GM13977 (cell line): ENCODE measurements around the gene THADA.
"Not testable (repeated sequence)": the region's sequence is repeated elsewhere in the genome, so short reads cannot be mapped to it uniquely, and the experiment has no call there.

ENCODE experiments used
- DNase-seq: peaks from one replicate; pipeline ENCODE4 v3.0.0; 2012; ENCODE audit warnings: low spot score
- in situ Hi-C: fragments of 300-500 bp; cut with MboI; formaldehyde crosslinking; loops from one replicate; pipeline ENCODE4 v1.12.0; 2022; ENCODE audit warnings: low sequenced_read_pairs, low pct_unique_long_range_greater_than_20kb, mixed read lengths, inconsistent platforms; ENCODE audit not compliant: unreplicated experiment
- TF ChIP-seq, protein P1 (sequence below): IDR thresholded peaks from 2 replicates; pipeline ENCODE4 v1.5.1; 2012; ENCODE audit warnings: mild to moderate bottlenecking, control low read depth; ENCODE audit not compliant: insufficient read depth; ENCODE audit errors: extremely low read depth, missing control alignments

The THADA gene

DNA sequence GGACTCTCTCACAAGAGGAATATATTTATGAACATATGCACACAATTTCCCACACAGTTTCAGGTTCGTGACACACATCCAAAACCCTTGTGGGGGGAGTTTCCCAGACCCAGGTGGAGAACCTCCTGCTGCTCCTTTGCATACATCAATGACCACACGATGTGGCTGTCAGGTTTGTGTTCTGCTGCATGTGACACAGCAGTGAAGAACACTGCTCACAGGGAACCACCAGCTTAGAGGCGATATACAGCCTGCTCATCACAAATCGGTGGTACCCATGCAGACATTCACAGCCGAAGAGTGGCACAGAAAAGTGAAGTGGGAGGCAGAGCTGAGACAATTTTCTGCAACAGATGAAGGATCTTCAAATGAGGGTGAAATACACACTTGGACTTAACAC is 193.8 kb downstream of the THADA start:
- in situ Hi-C loops = no loop called here
- DNase-seq = peak; percentile 51
- TF ChIP-seq, protein P1, sequence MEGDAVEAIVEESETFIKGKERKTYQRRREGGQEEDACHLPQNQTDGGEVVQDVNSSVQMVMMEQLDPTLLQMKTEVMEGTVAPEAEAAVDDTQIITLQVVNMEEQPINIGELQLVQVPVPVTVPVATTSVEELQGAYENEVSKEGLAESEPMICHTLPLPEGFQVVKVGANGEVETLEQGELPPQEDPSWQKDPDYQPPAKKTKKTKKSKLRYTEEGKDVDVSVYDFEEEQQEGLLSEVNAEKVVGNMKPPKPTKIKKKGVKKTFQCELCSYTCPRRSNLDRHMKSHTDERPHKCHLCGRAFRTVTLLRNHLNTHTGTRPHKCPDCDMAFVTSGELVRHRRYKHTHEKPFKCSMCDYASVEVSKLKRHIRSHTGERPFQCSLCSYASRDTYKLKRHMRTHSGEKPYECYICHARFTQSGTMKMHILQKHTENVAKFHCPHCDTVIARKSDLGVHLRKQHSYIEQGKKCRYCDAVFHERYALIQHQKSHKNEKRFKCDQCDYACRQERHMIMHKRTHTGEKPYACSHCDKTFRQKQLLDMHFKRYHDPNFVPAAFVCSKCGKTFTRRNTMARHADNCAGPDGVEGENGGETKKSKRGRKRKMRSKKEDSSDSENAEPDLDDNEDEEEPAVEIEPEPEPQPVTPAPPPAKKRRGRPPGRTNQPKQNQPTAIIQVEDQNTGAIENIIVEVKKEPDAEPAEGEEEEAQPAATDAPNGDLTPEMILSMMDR = no peak

DNA sequence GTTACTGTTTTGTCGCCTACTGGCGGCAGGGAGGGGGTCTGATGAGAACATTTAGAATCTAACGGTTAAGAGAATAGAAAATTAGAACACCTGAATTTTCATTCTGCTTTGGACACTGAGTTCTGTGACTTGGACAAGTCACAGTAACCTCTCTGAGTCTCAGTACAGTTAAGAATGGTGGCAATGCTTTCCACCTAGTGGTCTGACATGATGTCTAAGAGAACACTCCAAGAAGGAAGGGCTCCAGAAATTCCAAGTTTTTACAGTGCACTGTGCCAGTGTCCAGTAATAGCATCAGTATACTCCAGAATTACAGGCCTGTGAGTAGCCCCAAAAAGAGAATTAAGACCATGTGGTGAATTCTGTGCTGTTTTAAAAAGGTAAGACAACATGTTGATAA is 195.3 kb downstream of the THADA start:
- TF ChIP-seq, protein P1 = no peak
- DNase-seq = no peak

DNA sequence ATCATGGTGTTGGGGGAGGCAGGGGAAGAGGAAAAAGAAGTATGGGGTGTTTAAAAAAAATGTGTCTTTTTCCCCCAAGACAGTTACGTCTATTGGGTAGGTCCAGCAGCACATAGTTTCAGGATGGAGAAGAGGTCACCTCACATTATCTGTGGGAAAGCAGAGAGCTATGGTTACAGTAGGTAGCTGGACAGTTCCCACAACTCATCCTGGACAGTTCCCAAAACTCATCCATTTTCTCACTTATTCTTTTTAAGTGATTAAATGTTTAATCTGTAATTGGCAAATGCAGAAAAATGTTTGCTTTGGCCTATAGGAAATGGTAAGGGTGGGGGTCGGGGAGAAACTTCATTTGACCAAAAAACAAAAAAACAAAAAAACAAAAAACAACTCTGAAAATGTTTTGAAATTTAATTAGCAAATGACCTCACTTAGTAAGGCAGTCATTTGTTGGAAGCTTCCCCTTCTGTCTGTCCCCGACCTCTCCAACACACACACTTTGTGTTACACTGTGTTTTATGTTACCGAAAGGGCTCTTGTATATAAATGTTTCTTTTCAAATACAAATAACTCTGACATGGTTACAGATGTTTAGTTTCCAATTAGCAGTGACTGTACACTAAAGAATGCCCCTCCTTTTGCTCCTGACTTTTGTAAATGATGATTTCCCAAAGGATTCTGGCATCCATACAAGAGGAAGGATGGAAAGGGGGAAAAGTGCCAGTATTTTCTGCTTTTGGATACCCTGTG is 196.1 kb downstream of the THADA start:
- TF ChIP-seq, protein P1 = no peak
- no peak for DNase-seq
- in situ Hi-C loops = no loop called here

More for the DNA sequence above, 195.3 kb downstream of the THADA start:
- in situ Hi-C loops = no loop called here

DNA sequence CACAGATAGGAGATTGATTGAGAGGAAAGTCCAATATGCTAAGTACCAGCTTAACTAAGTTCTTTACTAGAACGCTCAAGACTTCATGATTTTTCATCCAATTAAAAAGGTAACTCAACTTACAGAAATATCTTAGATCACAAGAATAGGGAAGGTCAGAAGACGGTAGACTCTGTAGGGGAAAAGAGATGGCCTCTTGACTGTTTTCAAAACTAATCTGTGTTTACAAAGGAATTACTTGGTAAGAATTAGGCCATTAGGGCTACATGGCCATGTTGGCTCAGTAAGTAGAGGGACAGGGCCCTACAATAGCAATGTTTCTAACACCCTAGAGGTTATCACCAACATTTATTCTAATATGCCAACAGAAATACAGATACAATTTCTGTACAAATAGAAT is 196.7 kb downstream of the THADA start:
- TF ChIP-seq, protein P1 = no peak
- no peak for DNase-seq
- in situ Hi-C loops = no loop called here

DNA sequence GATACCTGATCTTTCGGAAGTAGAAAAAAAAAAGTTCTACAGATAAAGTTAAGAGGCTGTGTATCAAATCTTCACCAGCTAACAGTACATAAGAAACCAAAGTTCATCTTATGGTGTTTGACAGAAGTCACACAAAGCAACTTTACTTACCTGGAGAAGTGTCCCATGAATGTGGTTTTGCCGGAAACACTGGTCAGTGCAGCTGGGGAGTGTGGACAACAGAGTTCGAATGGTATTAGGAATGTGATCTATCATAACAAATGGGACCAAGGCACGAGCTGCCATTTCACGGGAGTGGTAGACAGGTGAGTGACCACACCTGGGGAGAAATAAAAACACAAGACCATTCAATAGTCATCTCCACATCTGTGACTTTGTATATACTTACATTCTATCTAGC is 198.0 kb downstream of the THADA start:
- in situ Hi-C loops = no loop called here
- TF ChIP-seq, protein P1 = no peak

DNA sequence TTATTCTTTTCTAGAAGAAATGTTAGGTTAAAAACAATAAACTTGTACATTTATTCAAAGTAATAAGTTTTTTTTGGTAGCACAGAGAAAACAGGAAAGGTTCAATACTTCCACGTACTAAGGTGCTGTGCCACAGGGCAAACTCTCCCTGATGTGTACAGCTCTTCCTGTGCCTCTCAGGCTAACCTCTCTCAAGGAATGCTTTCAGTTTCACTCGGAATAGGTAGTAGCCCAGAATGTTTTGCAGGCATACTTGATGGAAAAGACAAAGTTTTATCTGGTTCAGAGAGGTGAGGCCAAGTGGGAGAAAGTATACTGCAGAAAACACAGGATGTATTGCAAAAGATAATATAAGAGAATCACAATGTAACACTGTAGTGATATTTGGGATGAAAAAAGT is 198.4 kb downstream of the THADA start:
- no peak for DNase-seq
- in situ Hi-C loops = no loop called here

More for the DNA sequence above, 198.0 kb downstream of the THADA start:
- DNase-seq = no peak

DNA sequence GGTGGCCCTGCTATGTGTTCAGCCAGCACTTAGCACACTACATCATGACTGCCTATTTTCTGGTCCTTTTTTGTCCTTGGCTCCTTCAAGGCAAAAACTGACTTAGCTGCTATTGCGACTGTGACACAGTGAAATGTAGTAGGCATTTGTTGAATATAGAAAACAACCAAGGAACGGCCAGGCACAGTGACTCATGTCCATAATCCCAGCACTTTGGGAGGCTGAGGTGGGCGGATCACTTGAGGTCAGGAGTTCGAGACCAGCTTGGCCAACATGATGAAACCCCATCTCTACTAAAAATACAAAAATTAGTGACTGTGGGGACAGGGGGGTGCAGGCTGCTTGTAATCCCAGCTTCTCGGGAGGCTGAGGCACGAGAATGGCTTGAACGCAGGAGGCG is 199.5 kb downstream of the THADA start:
- DNase-seq, in situ Hi-C loops: not testable (repeated sequence)

More for the DNA sequence above, 198.4 kb downstream of the THADA start:
- TF ChIP-seq, protein P1 = no peak
